Measurements from ENCODE around the gene NBEA.

NBEA gene

DNA sequence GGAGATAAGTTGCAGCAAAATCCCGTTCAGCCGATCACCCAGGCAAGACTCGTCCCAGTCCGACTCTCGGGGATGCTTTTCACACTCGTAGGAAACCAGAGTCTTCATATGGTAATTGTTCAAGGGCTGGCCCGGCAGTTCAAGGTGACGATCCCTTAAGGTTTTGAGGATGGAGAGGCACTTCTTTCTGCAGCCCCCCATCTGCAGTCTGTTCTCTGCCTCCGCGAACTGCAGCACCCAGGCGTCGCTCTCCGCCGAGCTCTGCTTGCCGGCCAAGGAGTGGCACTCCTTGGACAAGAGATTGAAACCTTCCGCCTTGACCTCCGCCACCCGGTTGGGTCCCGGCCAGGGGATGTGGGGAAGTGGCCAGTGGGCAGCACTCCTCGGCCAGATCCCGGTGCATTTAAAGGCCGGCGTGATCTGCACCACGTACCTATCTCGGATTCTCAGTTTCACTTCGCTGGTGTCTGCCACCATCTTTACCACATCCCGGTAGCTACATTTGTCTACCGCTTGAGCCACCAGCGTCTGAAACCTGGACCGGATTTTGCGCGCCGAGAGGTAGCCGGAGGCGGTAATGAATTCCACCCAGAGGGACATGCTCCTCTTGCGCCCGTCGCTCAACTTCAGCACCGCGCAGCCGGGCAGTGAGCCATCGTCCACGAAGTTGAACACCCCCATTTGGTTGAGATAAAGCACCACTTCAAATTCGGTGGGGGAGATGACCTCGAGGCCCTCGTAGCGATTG, 533.3 kb downstream of the NBEA start:
- peak; percentile 20 for DNase-seq

DNA sequence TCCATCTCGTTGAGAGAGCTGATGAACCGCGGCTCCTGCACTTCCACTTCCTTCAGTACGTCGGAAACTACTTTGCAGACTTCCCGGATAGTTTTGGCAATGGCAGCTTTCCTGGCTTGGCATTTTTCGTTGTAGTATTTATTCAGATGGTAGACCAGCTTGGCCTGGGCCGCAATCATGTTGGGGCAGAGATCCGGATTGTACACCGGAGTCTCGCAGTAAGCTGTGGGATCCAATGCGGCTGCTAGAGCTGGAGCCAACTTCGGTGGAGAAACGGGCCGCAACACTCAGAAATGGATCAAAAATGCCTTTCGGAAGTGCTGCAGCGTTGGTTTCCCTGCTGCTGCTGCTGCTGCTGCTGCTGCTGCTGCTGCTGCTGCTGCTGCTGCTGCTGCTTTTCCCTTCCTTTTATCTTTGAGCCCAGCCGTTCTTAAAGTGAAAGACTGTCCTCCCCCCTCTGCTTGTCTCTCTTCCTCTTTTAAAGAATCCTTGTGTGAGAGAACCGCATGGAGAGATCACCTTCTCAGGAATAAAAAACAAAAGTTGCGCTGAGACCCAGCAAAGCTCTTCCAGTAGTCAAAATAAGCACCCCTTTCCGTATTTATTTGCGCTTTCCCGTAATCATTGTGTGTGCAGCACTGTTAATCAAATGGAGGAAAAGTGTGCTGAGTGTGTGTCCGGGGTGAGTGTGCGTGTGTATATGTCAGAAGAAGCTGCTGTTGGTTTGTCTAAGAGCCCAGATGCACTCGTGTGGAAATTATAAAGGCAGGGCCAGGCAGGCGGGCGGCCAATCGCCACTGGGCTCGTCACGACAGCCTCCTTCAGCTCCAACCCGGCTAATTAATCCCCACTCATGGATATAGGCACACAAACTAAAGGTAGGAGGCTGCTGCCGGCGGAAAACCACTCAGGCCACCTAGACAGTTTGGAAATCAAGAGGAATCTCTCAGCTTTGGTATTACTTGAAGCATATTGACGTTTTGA, 534.2 kb downstream of the NBEA start, which contains the start of gene MAB21L1:
Gene MAB21L1, minus strand, starts transcription at position 730 of the 984 bp plus-strand sequence. Its CDS starts 551 bp downstream, at position 179.
- no peak for ATAC-seq
- DNase-seq: peak; percentile 9

More for the DNA sequence above, 533.3 kb downstream of the NBEA start:
- peak; percentile 23 for ATAC-seq

DNA sequence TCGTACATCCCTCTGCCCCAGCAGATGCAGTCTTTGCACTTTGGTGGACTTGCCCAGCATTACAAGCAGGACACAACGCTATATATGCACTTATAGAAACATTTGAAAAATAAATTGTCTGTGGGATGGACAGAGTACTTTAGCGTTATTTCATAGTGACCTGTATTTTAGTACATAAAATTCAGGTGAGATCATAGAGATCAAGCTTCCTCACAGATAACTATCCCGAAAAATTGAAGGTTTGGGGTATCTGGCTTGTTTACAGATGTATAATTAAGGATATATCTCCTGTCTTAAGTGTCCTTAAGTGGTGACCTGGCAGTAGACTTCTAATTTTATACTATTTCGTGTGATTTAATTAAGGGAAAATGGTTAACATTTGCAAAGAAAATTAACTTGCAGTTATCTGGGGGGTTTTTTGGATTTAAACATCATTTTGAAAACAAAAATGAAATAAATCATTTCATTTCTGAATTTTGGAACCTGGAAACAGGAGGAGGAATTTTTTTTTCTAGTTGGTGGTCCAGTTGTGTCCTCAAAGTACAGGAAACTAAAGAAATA, 535.4 kb downstream of the NBEA start:
- ATAC-seq (no peak), DNase-seq (no peak)

DNA sequence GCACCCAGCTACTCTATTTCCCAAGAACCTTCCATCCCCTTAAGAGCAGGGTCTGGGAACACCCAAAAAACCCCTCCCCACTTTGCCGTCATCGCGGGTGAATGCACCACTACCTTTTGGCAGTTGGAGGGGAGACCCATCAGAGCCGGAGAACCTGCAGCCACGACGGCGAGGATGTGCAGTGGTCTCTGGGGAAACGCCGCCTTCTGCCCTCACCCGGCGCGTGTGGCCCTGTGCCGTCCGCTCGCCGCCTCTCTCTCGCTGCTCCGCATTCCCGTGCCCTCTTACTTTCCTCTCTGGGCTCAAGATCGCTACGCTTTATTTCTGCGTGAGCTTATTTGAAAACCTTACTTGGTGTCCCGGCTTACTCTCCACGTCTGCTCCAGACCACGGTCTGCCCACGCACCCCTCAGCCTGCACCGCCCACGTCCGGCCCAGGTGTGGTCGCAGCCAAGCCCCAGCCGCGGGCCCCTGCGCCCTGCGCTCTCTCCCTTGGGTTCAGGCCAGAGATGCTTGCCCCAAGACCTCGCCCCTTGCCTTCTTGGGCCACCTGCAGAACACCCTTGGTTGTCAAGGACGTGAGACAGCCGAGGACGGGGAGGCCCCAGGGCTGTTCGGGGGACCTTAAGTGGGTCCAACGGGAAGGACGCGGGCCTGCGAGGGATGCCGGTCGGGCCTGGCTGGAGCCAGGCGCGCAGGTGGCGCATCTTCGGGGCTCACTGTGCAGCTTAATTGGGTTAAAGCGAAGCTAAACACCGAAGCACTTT, 536.4 kb downstream of the NBEA start:
- no peak for ATAC-seq
- no peak for DNase-seq

DNA sequence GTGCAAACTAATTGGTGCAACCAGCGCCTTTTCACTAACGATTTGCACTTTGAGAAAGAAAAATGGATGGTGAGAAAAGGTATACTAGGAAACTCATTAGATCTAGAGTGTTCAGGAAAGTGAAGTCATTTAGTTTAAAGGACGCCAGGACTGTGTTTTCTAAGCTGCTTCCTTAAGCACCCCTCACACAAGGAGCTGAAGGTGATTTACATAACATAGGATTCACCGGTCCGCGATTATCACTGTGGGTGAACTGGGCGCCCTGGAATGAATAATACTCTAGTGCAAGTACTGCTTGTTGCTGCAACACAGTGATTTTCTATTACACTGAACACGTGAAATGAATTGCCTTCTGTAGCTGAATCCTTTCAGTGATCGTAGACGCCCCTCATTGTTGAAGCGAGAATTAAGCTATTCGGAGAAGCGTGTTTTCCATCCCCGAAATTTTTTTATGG, 537.0 kb downstream of the NBEA start:
- DNase-seq: no peak
- ATAC-seq: no peak

DNA sequence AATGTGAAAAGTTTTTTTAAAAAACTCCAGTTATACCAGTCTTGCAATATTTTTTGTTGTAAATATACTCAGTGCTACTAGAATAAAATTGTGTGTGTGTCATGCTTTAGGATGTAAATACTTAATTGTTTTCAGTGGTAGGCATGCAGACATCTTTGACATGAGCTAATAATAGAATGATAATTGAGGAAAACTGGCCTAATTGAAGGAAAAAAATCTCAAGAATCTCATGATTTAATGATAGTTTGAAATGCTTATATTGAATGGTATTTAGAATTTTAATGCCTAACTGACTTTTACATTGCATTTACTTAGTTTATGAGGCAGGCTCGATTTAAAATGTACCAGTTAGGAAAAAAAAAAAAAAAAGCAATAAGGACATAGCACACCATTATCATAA, 537.6 kb downstream of the NBEA start:
- DNase-seq (no peak), ATAC-seq (no peak)

DNA sequence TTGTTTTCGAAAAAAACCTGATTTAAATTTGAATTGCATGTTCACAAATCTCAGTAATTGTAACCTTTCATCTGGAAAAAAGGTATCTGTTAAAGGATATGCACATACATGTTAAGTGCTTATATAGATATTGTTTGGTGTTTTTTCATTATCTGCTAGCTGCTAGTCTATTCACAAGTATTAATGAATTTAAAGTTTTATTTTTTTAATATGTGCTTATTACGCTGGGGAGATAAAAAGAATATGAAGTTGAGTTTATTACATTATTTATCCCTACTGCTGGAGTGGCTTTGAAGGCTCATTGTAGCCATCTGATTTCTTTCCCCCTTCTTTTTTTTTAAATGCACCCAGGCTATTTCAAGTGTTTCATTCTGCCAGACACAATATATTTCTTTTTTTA, 538.3 kb downstream of the NBEA start:
- DNase-seq (no peak), ATAC-seq (no peak)

DNA sequence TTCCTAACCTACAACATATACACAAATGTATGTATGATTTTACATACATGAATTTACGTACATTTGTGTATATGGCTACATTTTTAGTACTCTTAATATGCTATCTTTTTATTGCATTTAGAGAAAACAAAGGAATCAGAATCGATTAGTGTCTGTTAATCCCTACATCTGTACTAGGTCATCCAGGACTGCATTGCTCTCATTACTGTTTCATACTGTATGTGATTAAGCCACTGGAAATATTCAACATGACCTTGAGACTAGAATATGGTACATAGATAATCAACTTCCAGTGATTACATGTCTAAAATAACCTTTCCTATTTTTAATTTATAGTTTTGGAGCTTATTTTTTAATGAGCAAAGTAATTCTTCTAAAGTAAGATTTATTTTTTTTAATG, 539.7 kb downstream of the NBEA start:
- ATAC-seq: no peak
- no peak for DNase-seq

DNA sequence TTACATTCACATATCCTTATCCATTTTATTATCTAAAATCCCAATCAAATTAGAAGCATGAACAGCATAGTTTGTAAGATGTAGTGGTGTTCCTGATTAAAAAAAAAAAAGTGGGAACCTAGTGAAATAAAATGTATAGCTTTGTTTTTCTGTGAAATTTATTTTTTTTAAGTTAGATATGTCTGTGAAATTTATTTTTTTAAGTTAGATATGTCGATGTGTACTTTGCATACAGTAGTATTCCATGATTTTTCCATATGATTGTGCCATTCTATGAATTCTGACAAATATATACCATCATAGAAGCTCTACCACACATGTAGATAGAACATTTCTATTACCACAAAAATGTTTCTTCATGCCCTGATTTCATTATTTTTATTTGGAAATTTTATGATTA, 540.5 kb downstream of the NBEA start:
- ATAC-seq (no peak), DNase-seq (no peak)

DNA sequence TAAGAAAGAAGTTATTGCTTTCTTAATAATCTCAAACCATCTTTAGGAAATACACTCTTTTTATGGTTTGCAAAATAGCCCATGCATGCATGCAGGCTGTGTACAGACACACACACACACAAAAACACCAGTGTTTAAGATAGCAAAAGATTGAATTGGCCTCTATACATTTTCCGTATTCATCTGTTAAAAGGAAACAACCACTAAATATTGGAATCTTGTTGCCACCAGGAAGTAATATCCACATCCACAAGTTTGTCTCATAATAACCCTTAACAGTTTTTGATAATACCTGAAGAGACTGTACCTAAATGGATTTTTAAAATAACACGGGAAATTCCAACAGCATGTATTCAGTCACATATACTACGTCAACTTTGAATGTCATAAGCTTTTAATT, 541.7 kb downstream of the NBEA start:
- ATAC-seq (no peak), DNase-seq (no peak)

DNA sequence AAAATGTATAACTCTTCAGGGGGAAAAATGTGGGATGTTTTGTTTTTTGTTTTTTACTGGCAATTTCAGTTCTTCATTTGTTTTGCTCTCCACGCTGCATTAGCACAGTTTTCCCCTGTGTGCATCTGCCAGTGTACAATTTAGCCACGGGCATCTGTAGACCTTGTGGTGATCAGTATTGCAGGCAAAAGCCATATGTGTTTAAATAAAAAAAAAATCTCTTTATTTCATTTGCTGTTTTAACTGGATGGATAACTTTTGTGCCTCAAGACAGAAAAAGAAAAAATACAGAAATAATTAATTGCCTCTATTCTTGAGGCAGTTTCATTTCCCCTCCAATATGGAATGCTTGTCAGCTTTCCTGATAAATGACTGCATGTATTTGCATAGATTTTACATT, 542.3 kb downstream of the NBEA start:
- ATAC-seq: no peak
- DNase-seq: no peak

DNA sequence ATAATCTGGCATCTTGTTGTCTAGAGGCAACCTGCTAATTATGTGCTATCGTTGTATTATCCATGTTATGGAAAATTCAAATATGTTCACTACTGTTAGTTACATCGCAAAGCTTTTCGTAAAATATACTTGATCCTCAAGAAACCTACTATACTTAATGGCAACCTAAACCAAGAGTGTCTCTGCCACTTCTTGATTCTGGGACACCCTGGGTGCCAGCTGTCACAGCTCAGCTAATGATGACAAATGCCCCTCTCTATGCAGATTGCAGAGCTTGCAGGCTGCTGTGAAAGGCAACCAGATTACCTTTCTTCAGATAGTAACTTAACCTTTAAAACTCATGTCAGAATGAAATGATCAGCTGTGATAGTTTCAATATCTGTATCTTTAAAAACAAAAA, 543.4 kb downstream of the NBEA start:
- ATAC-seq (no peak), DNase-seq (no peak)

DNA sequence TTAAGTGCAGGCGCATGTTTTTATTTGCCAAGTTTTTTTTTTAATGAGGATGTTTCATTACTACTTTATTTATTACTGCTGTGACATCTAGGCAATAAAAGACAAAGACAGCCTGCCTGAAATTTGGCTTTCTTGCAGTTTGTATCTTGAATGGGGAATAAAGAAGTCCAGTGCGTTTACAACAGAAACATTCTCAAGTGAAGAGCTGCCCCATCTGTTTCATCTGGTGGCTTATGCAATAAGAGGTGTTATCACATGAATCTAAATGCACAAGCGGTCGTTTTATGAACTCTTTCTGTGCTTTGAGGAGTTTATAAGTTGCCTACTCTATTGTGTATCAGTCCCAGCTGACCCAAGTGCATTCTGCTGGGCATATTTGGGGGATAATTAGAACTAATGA, 547.0 kb downstream of the NBEA start:
- DNase-seq (no peak), ATAC-seq (no peak)

DNA sequence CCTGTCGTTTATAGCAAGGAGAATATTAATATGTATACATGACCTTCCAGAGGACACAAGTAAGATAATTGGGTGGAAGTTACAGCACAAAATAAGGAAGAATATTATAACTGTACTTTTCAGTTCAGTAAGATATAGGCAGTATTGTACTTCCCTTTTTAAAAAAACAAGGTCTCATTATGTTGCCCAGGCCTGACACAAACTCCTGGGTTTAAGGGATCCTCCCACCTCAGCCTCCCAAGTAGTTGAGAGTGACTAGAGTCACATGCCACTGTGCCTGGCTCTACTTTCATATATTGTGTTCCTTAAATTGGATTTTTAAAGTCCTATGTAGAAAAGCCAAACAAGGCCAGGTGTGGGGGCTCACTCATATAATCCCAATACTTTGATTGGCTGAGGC, 553.9 kb downstream of the NBEA start:
- ATAC-seq (no peak), DNase-seq (no peak)

DNA sequence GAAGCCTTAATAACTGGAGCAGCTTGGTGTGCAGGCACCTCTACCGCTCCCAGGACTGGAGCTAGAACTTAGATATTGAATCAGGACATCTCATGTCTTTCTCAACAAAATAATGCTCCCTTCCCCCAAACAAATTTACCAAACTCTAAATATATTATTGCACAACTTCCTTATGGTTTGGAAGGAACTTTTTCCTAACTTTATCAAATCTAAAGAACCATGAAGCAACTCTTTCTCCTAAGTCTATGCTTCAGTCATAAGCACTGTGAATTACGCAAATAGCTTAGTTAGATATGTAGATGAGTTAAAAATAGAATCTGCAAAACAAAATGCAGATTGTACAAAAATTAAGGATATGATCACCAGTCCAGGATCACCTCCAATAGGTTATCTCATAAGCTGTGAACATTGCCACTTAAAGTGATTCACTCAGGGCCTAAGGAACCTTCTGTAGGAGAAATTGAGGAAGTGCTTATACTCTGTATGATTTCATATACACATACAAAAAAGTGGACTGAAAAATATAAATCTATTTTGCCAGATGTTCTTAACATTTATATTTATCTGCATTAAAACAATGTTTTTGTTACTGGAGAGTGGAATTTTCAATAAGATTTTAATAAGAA, 554.8 kb downstream of the NBEA start:
- DNase-seq (no peak), ATAC-seq (no peak)

DNA sequence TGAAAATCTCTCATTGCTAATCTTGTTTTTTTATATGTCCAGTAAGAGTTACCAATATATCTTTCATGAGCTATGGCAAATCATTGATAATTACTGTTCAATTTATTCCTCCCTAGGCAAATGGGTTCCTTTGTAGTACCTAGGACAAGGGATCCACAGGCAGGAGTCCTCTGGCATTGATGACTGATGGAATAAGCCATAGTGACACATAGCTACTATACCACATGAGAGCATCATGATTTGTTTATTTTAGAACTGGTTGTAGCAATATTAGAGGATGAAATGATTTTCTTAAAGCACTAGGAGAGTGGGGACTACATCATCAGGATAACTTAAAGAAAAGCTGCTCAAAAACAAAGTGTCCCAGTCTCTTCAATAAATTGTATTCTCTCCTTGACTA, 556.2 kb downstream of the NBEA start:
- DNase-seq (no peak), ATAC-seq (no peak)

DNA sequence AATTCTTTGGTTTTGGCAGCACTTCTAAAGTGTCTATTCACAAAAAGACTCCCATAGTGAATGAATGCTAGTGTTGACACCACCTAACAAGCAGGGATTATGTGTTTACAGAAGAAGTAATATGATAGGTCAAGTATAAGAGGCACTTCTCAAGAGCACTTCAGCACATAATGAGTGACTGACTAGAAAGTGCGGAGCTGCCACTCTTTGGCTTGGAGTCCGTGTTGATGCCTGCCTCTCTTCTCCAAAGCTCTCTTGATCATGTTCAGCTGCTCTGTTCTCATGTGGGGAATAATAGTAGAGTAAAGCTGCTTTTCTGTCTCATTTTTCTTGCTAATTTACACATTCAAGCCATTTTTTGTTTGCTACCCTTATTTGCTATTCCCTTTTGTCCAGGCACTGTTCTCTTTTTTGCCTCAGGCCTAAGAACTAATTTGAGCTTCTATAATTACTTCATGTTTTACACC, 557.2 kb downstream of the NBEA start:
- ATAC-seq: no peak
- DNase-seq: no peak

DNA sequence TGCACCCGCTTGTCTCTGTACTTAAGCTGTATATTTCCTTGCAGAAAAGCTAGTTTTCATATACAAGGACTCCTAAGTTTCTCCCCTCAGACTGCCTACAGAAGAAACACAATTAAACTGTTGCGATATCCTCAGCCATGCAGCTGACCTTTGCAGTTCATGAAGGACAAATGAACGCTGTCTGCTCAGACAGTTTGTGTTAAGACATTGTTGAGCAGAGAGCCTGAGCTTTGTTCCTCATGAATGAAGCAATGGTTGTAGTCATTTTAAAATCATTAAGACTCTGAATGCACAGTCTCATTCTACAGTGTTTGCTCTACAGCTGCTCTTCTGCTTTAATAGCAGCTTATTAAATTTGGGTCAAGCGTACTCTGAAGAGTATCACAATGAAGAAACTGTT, 557.6 kb downstream of the NBEA start:
- ATAC-seq (no peak), DNase-seq (no peak)

DNA sequence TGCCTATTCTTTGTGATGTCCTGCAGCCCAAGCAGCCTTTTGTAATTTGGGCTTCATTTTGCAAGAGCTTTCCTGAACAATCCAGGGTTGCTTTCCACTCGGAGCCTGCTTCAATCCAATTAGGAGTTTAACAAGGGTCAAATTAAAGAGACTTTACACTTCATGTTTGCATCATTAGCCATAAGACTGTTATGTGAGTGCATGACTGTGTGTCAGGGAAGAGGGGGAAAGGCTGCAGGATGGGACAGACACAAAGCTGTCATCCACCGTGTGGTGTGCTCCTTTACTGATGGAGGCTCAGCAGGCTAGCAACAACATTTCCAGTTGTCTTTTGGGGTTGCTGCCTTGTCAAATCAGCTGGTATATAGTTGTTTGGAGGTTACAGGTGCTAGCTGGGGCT, 558.1 kb downstream of the NBEA start:
- ATAC-seq: no peak

DNA sequence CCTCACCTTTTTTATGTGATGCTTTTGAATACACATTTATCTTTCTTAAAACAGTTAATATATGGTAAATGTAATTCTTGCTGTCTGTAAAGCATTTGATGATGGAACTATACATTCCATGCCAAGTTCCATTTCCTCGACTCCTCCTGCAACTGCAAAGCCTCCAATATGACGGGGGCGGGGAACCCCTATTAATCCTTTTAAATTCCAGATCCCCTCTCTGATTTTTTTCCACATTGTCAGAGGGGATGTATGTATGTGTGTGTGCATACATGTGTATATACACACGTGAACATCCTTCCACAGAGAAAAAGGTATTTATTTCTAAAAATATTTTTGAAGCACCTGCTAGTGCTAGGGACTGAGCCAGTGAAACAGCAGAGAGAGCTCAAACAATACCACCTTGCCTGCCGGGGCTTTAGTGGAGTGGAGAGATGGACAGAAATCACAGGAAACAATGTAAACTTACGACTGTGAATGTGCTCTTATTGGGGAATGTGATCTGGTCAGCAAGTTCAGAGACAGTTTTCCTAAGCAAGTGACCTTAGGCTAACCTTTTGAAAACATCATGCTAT, 559.7 kb downstream of the NBEA start:
- no peak for DNase-seq
- no peak for ATAC-seq

More for the DNA sequence above, 558.1 kb downstream of the NBEA start:
- no peak for DNase-seq

DNA sequence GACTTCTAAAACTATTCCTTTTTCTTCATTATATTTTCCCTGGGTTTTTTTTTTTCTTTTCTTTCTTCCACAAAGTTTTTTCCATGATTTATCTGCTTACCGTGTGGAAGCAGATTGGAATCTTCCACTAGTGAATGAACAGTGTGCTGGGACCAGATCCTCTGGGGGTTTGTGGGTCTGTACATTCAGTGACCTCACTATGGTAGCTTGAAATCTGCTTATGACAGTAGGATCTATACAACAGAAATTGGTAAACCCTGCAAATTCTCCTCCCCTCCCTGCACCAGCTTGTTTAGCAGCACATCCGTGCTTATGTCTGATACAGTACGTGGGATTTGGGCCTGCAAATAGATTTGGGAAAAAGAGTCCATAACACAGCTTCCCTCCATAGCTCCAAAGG, 560.4 kb downstream of the NBEA start:
- no peak for ATAC-seq
- no peak for DNase-seq

All from stimulated activated naive CD8-positive, alpha-beta T cell treated with anti-CD3 and anti-CD28 coated beads, Interleukin-15, Interleukin-2, amounts not matched to agents 100 U/mL and 50 U/mL, for 24 hours (primary cell).